CD4-positive, alpha-beta T cell treated with Interleukin-10 for 1 hour (primary cell): ENCODE measurements around the gene KDM4C.
"Not testable (repeated sequence)": the region's sequence is repeated elsewhere in the genome, so short reads cannot be mapped to it uniquely, and the experiment has no call there.

ENCODE experiments used
- DNase-seq: peaks from one replicate; pipeline ENCODE4 v3.0.0-alpha.2; 2020

KDM4C gene

DNA sequence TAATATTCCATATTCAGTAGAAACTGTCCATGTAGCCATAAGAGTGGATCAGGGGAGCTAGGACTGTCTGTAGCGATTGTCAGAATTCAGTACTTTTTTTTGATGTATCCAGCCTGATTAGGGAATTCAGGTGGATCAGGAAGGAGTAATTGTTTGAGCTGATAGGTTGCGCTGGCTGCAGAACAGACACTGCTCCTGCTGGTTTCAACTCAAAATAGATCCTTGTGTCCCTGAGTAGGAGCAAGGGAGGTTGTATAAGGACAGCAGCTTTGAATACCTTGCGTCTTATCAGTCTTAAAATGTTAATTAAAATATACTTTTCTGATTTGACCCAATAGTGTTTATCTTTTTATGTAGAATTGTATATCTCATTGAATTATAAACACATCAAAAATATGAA lies 229.6 kb downstream of the KDM4C start:
- DNase-seq = no peak

DNA sequence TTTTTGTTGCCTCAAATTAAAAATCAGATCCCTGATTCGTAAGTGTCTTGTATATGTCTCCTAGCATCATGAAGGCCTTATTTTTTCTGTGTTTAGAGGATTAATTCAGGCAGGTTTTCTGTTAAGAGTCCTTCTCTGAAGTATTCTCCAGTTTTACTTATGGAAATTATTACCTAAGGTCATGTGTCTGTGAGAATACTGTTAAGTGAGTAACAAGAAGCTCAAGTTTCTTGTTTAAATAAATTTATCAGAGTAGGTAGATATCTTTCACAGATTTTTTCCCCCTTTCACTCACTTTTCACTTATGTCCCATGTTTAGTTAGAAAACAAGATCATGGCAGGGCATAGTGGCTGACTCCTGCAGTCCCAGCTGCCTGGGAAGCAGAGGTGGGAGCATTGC lies 233.6 kb downstream of the KDM4C start:
- no peak for DNase-seq

DNA sequence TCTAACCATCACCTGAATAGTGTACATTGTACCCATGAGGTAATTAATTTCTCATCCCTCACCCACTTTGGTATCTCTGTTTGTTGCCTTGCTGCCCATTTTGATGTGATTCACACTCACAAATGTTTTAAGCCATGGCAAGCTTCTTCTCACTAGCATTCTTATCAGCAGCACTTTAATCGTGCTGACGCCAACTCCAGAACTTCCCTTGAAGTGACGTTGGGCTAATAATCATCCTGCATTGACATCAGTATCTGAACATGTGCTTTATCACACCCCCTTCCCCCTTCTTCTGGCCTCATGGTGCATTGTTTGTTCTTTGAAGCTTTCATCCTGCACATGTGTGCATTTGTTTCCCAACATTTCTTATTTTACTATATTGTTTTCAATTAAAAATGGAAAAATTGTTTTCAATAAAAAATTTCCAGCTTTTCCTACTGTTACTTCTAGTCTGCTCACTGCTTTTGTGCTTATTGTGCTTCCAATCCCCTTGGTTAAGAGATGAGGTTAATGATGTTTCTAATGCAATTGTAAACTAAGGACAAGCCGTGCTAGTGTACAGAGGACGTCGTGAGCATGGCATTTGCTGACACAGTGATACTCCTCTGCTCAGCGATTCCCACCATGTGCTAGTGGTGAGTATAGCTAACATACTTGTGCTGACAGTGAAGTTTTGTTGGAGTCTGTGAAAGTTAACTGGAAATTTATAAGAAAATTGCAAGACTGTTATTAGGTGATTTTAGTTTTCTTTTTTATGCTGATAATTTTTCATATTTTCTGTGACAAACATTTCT lies 238.5 kb downstream of the KDM4C start:
- no peak for DNase-seq

- no peak for DNase-seq
Measured at GRCh38 chr9:6997330-6997729, 239.6 kb downstream of the KDM4C start.

GRCh38 chr9:6999794-7000193 lies 242.0 kb downstream of the KDM4C start:
- DNase-seq = no peak

DNA sequence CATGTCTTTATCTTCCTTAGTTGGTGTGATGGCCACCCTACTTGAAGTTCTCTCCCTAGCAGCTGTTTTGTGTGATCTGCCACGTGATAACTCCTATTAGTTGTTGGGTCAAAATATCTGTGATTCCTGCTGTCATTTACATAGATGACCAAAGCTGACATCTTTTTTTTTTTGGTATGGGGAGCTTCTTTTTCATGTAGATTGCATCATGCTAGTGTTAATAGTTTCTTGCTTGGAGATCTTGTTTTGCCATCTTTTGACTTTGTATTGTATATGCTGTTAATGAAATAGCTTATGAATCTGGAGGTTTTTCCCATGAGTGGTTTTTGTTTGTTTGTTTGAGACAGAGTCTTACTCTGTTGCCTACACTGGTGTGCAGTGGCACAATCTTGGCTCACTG lies 243.8 kb downstream of the KDM4C start:
- no peak for DNase-seq

DNA sequence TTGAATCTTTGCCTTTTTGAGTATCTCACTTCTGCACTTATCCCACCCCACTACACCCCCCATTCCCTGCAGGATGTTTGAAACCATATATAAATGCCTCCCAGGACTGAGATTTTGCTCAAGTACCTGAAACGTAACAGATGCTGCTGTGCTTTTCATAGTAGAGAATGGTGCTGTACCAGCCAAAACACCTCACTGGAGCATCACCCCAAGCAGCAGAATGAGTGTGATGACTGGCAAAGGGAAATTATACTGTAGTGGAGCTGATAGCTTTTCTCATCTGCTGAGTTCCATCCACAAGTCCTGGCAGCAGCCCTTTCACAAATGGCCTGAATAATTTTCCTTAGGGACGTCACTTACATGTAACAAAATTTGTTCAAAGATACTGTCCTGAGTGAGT lies 246.1 kb downstream of the KDM4C start:
- DNase-seq = no peak

GRCh38 chr9:7006417-7006816 lies 248.6 kb downstream of the KDM4C start:
- DNase-seq = no peak

- no peak for DNase-seq
Measured at GRCh38 chr9:7008411-7008810, 250.6 kb downstream of the KDM4C start.

- no peak for DNase-seq
Measured at GRCh38 chr9:7009065-7009464, 251.3 kb downstream of the KDM4C start.

DNA sequence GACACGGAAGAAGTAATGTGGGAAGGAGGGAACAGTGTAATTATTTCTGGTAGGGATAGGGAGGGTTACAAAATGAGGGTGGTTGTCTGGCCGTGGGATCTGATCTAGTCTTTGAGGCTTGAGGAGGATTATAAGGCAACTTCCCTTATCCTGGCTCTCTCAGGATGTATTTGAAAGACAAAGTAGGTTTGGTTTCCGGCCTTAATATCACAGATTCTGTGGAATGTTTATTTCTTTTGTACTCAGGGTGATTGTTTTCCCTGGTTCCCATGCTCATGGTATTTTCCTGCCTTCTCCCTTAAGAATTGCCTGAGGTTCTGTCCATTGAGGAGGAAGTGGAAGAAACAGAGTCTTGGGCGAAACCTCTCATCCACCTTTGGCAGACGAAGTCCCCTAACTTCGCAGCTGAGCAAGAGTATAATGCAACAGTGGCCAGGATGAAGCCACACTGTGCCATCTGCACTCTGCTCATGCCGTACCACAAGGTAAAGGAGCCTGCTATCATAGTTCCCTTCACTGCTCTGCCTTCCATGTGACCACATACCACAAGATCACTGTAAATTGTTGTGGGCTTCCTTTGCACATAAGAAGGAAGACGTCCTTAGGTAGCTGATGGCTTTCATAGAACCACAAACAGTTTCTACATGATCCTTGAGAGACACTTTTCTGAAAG lies 253.8 kb downstream of the KDM4C start:
- DNase-seq = no peak

DNA sequence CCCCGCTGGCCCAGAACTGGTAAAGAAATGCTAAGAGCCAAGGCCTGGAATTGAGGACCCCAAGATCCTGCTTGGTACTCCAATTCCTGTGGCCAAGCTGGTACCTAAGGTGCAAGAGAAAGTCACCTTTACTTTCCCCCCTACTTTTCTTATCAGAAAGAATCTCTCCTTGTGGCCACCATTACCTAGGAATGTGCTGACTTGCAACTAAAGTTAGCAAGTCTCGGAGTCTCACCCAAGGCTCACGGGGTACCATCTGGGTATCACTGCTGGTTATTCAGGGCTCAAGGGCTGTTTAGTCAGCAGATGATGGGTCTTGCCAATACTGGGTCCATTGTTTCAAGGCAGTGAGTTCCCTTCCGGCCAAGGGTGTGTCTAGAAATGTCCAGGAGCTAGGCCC lies 270.2 kb downstream of the KDM4C start:
- no peak for DNase-seq

GRCh38 chr9:7028591-7028990 lies 270.8 kb downstream of the KDM4C start:
- no peak for DNase-seq

DNA sequence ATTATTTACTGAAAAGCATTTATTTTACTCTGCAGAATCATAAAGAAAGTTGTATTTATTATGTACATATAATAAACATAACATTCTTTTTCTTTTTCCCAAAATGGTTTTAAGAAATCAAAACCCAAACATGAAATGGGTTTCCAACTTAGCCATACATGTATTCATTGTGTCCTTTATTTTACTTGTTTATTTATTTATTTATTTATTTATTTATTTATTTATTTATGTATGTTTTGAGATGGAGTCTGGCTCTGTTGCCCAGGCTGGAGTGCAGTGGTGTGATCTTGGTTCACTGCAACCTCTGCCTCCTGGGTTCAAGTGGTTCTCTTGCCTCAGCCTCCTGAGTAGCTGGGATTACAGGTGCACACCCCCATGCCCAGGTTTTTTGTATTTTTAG lies 273.2 kb downstream of the KDM4C start:
- not testable (repeated sequence) for DNase-seq

GRCh38 chr9:7033076-7034045 lies 275.6 kb downstream of the KDM4C start:
- no peak for DNase-seq

GRCh38 chr9:7037176-7037575 lies 279.4 kb downstream of the KDM4C start:
- DNase-seq = no peak

- no peak for DNase-seq
Measured at GRCh38 chr9:7042124-7042523, 284.4 kb downstream of the KDM4C start.

GRCh38 chr9:7045361-7045760 lies 287.6 kb downstream of the KDM4C start:
- no peak for DNase-seq

GRCh38 chr9:7051711-7052110 lies 293.9 kb downstream of the KDM4C start:
- no peak for DNase-seq

GRCh38 chr9:7053903-7054302 lies 296.1 kb downstream of the KDM4C start:
- no peak for DNase-seq

GRCh38 chr9:7055171-7055903 lies 297.6 kb downstream of the KDM4C start:
- no peak for DNase-seq

DNA sequence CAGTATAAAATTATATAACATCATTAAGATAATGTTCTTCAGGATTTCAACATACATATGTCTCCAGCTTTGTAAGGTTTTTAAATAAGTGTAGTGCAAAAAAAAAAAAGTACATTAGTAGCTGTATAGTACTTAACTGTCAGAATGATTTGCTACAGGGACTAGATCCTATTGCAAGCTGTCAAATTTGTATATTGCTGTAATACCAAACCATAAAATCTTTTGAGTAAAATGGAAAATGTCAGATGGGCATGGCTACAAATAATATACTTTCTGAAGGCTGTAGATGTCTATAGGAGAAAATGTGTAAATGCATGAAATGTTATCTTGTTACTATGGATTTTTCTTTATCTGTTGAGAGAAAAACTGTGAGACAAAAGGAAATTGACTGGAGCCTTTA lies 298.5 kb downstream of the KDM4C start:
- no peak for DNase-seq

- no peak for DNase-seq
Measured at GRCh38 chr9:7058473-7058872, 300.7 kb downstream of the KDM4C start.
